NCI-H446 treated with DMSO at 0.1 percent for 48 hours (cell line): ENCODE results near the gene SOCS1.
"Not testable (repeated sequence)": the region's sequence is repeated elsewhere in the genome, so short reads cannot be mapped to it uniquely, and the experiment has no call there.

ENCODE experiments used
- DNase-seq: peaks from one replicate; lab custom pipeline; 2025; lab: John Stamatoyannopoulos, UW

SOCS1 gene, protein sequence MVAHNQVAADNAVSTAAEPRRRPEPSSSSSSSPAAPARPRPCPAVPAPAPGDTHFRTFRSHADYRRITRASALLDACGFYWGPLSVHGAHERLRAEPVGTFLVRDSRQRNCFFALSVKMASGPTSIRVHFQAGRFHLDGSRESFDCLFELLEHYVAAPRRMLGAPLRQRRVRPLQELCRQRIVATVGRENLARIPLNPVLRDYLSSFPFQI

DNA sequence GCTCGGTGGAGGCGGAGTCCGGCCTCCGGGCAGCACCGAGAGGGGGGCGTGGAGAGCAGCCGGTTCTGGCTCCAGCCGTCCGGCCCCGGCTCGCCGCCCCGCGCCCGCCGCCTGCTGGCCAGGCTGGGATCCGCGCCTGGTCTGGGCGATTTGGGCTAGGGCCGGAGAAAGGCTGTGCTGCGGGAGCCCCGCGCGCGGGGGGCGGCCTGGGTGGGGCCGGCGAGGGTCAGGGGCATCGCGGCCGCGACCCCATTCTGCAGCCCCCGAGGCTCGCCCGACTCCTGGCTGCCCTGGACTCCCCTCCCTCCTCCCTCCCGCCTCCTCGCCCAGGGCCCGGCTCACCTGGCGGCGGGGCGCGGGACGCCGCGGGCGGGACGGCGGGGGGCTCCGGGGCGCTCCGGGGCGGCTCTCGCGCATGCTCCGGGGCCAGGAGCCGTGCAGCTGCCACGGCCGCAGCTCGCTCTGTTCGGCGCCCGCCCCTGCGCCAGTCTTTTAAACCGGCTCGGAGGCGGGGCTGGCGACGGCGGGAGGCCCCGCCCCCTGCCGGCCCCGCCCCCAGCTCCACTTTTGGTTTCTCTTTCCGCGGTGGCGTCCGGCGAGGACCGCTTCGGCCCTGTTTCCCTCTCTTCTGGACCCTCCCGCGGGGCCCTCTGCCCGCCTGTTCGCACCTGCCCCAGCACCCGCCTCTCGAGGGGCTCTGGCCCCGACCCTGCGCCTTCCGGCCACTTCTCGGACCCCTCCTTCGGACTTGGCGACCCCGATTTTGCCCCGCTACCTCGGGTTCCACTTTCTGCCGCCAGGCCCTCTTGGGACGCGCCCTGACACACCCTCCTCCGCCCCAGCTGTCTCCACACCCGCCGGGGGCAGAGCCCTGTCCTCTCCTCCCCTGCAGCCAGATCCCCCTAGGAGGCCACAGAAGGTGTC is at the start of gene SOCS1:
Gene SOCS1 (minus strand): TSS at position 468 of the 924 bp plus-strand sequence. CDS start 726 bp downstream, outside the sequence.
- peak; percentile 31 for DNase-seq

DNA sequence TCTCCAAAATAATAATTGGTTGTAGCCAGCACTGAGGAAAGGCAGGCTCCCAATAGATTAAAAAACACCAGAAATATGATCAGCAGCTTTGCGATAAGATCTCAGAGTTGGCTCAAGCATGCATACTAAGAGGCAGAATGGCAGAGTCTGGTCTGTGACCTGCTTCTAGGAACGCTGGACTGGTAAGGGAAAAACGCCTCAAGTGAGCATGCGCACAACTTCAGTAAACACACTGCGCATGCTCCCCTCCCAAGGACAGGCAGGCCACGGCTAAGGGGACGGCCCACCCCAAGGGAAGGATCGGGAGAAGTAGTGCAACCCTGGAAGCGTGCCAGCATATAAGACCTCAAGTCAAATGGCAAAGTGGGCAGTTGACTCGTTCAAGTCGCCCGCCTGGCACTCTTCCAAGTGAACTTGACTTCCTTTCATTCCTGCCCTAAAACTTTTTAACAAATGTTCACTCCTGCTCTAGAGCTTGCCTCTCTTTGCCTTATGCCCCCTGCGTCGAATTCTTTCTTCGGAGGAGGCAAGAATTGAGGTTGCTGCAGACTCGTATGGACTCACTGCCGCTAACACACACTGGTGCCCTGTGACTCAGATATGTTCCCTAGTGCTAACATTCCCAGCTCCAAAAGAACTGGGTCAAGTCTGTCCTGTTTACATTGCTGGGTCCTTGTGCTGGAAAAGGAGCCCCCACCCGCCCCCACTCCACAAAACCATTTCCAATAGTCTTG is 47.6 kb upstream of the SOCS1 start:
- no peak for DNase-seq

DNA sequence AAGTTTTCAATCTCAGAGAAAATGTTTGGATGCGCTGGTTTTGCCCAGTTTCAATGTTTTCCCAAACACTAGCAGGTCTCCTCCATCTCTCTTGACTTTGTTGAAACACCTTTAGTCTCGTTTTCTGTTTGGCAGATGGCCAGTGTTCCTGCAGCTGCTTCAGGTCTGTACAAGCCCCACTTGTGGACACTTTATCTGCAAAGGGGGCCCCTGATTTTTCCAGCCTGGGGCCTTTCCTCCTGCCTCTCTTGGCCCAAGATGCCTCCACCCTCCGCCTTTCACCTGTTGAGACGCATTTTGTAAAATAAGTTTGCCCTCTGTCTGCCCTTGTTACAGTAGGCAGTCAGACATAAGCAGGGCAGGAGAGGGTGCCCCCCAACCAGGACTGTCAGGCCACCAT is 47.0 kb upstream of the SOCS1 start:
- DNase-seq: no peak

DNA sequence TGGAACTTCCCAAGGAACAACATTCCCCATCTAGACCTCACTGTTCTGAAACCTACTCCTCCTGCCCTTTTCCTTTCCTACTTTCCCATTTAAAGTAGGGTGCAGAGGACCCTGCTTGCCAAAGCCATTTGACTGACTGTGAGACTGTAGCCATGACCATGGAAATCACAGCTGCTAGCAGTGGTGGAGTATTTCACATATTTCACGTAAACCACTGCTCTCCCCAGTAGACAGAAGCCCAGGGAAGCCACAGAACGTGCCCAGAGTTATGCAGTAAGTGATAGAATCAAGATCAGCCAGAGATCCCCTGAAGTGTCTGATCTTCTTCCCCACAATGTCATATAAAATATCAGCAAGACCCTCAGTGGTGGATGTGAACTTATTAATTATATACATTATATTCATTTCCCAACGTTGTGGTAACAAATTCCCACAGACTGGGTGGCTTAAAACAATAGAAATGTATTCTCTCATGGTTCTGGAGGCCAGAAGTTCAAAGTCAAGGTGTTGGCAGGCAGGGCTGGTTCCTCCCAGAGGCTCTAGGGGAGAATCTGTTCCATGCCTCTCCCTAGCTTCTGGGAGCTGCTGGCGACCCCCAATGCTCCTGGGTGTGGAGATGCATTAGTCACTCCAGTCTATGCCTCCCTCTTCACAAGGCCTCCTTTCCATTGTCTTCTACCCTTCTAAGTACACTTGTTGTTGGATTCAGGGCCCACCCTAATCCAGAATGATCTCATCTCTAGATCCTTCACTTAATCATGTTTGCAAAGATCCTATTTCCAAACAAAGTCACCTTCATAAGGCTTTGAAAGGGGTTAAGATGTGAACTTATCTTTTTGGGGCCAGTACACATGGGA is 45.9 kb upstream of the SOCS1 start:
- no peak for DNase-seq

DNA sequence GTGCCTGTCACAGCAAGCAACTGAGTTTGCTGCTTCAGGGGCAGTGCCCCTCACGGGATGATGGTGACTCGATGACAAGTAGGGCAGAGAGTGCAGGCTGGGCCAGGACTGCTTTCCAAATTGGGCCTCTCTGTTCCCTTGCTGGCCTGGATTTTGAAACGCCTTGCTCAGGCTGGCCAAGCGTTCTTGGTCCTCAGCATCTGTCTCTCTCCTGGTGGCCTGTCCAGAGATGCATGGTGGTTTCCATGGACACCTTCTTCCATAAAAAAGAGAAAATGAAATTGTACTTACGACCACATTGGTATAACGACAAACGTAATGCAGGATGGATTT is 44.5 kb upstream of the SOCS1 start:
- DNase-seq: no peak

DNA sequence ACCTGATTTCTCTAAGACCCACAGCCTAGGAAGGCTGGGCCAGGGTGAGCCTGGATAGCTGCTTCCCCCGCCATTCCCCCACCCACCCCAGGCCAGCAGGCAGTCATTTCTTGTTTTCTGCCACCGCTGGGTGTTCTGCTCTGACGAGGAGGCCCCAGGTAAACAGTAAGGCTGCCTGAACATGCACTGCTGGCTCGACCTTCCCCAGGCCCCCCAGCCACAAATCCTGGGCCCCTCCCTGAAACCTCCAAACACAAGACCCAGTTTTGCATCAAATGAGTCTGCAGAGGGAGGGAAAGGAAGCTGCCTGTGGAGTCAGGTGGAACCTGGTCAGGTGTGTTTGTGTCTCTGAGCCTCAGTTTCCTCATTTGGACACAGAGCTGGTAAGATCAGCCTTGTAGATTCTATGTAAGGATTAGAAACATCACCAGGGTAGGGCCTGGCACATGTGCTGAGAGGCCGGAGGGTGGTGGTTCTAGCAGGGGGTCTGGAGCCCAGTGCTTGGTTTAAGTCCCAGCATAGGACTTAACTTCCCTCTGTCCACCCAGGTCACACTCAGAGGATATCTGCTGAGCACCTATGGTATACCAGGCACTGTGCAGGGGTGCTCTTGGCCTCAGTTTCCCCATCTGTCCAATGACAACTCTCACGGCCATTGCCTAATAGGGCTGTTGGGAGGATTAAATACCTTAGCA is 44.0 kb upstream of the SOCS1 start:
- no peak for DNase-seq

DNA sequence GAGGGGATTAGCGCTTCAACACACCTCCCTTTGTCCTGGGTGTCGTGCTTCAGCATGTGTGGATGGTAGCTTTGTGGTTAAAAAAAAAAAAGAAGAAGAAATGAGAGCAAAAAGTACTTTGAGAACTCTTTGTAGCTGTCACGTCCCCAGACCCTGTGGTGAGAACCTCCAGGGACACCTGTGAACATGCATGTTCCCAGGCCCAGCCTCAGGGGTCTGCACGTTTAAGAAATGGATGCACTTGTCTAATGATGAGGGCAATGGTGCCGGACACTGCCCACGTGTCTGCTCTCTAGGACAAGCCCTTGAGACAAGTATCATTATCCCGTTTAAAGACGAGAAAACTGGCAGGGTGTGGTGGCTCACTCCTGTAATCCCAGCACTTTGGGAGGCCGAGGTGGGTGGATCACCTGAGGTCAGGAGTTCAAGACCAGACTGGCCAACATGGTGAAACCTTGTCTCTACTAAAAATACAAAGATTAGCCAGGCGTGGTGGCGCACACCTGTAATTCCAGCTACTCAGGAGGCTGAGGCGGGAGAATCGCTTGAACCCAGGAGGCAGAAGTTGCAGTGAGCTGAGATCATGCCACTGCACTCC is 43.0 kb upstream of the SOCS1 start:
- not testable (repeated sequence) for DNase-seq

DNA sequence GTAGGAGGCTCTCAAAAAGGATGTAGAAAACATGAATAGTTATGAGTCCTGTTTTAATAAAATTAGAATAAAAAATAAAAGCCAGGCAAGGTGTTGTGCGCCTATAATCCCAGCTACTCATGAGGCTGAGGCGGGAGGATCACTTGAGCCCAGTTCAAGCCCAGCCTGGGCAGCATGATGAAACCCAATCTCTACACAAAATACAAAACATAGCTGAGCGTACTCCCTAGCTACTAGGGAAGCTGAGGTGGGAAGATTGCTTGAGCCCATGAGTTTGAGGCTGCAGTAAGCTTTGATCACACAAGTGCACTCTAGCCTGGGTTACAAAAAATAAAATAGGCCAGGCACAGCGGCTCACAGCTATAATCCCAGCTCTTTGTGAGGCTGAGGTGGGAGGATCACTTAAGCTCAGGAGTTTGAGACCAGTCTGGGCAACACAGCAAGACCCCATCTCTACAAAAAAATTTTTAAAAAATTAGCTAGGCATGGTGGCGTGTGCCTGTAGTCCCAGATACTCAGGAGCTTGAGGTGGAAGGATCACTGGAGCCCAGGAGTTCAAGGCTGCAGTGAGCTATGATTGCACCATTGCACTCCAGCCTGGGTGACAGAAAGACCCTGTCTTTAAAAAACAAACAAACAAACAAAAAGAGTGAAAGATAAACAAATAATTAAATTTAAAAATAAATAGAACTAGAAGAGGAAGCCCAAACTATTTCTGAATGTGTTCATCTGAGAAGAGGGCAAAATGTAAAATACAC is 42.3 kb upstream of the SOCS1 start:
- no peak for DNase-seq

DNA sequence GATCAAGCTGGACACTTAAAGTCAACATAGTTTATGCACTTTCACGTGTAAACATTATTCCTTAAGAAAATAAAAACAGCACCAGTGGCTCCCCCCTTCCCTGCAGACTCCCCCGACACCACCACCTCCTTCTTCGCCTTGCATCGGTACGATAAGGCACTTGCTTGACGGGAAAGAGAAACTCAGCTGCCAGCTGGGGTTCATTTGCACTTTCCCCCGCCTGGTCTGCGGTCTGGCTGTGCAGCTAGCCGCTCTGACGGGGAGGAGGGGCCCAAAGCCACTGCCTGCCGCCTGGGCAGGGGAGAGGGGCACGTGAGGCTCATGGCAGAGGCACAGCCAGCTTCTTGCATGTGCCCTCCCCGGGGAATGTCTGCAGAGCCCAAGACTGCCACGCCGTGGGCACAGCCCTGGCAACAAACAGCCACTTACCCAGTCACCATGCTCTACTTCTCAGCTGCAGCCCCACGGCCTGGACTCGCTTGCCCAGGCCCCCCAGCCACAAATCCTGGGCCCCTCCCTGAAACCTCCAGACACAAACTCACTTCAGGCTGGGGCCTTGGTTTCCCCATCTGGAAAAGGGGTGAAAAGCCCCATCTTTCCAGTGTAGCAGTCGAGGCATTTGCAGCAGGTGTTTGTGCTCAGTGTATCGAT is 41.6 kb upstream of the SOCS1 start:
- peak; percentile 2 for DNase-seq

DNA sequence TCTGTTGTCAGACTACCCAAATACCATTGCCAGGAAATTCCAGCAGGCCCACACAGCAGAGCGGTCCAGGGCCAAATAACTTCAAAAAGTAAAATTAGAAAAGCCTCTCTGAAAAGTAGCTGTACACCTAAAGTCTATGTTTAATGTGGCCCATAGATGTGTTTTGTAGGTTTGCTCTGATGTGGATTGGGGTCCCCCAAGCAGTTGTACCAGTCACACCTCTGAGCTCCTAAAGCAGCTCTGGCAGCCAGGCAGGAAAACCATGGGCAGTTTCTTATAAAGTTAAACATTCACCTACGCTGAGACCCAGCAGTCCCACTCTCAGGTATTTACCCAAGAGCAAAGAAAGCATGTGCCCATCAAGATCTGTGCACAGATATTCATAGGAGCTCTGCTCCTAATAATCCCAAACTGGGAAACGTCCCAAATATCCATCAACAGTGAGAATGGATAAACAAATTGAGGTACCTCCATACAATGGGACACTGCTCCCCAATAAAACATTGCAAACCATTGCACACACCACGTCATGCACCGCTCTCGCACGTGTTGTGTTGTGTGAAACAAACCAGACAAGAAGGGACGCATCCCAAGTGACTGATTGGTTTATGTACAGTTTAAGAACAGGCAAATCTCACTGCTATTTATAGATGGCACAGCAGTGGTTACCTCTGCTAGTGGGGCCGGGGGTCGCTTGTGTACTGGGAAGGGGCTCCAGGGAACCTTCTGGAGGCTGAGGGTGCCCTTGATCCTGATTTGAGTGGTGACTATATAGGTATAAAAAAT is 40.9 kb upstream of the SOCS1 start:
- DNase-seq: no peak

DNA sequence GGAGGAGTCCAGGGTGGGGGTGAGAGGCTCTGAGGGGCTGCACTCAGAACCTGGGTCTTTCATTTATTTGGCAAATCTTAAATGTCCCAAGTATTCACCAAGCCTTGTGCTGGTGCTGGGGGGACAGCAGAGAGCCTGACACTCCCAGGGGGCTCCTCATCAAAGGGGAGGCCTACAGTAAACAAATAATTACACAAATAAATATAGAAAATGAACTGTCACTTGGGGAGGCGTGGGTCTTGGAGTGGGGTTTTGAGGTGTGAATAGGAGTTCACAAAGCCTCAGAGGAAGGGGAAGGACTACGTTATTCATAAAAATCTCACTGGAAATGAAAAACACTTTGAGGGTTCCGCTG is 40.3 kb upstream of the SOCS1 start:
- DNase-seq: no peak

DNA sequence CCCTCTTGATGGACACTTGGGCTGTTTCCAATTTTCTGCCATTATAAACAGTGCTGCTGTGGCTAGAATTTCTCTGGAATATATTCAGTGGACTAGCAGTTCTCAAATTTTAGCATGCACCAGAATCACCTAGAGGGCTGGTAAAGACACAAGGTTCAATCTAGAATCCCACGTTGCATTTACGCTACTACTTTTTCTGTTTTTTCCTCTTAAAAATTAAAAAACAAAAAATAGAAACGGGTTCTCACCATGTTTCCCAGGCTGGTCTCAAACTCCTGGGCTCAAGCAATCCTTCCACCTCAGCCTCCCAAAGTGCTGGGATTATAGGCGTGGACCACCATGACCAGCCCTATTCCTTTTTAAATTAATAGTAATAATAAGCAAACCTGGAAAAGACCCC is 39.7 kb upstream of the SOCS1 start:
- no peak for DNase-seq

DNA sequence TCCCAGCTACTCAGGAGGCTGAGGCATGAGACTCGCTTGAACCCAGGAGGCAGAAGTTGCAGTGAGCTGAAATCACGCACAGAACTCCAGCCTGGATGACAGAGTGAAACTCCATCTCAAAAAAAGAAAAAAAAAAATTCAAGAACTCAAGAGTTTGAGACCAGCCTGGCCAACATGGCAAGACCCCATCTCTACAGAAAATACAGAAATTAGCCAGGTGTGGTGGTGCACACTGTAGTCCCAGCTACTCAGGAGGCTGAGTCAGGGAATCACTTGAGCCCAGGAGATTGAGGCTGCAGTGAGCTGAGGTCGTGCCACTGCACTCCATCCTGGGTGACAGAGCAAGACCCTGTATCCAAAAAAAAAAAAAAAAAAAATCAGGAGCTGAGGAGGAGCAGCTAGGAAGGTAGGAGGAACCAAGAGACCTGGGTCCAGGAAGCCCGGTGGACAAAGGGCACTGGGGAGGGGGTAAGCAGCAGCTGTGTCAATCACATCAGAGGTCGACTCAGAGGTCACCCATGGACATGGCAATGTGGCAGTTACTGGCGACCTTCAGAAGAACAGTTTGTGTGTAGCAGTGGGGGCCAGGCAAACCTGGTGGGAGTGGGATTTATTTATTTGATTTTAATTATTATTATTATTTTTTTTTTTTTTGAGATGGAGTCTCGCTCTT is 36.2 kb upstream of the SOCS1 start:
- no peak for DNase-seq

DNA sequence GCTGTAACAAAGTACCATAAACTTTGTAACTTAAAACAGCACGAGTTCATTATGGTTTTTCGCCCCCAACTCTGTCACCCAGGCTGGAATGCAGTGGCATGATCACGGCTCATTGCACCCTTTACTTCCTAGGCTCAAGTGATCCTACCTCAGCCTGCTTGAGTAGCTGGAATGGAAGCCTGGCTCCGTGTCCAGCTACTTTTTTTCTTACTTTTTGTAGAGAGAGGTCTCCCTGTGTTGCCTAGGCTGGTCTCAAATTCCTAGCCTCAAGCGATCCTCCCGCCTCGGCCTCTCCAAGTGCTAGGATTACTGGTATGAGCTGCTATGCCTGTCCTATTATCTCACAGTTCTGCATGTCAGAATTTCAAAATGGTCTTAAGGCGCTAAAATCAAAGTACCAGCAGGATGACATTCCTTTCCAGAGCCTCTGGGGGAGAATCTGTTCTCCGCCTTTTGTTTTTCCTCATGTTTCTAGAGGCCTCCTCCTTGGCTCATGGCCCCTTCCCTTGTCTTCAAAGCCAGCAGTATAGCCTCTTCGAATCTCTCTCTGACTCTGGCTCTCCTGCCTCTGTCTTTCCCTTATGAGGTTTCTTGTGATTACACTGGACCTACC is 35.2 kb upstream of the SOCS1 start:
- DNase-seq: no peak

DNA sequence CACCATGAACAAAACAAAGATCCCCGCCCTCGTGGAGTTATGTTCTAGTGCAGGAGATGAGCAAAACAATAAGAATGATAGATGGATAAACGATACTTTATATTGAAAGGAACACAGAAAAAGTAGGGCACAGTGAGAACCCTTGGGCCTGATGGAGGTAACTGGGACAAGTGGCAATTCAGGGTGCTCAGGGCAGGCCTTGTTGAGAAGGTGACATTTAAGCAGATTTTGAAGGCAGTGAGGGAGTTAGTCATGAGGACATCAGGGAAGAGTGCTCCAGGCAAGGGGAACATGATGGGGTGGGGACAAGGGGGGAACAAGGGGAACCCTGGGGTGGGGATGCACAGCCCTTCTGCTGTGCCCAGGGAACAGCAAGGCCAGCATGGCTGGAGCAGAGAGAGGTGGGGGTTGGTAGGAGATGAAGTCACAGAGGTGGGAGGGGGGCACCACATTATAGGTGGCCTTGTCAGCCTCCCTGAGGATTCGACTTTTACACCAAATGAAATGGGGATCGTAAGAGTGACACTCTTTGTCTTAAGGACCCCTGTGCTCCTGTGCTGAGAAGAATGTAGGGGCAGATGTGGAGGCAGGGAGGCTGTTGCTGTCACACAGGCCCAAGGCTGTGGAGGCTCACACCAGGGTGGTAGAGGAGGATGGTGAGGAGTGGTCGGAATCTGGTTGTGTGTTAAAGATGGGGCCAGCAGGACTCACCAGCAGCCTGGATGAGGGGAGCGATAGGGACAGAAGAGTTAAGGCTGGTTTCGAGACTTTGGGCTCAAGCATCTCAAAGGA is 34.3 kb upstream of the SOCS1 start:
- DNase-seq: no peak

DNA sequence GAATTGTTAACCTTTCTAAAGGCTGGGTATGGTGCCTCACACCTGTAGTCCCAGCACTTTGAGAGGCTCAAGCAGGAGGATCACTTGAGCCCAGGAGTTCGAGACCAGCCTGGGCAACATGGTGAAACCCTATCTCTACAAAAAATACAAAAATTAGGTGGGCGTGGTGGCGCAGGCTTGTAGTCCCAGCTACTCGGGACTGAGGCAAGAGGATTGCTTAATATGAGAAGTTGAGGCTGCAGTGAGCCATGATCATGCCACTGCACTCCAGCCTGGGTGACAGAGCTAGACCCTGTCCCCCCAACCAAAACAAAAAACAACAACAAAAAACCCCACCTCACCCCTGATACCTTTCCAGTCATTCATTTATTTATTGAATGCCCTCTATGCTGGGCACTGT is 33.7 kb upstream of the SOCS1 start:
- DNase-seq: not testable (repeated sequence)

DNA sequence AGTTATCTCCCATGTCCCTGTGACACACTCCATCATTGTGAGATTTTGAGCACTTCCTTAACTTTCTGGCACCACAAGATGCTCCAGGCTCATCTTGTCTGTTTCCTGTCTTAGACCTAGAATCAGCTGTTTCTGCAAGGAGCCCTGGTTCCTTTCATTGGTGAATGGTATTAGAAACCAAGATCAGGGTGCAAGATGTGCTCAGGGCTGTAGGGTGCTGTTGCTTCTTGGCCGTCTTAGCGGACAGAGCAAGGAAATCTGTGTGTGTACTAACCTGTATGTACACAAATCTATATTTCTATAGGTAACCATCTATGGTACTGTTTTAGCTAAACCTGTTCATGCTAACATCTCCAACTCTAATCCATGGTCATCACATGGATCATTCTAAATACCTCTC is 33.2 kb upstream of the SOCS1 start:
- DNase-seq: no peak
